ENCODE results near the gene NAA60.

The NAA60 gene

GRCh38 chr16:3400779-3401688 lies 42.4 kb upstream of the NAA60 start, which contains the start of the genes ZNF174 and ZSCAN32 (continued):
- 0 out of 2 replicates have a peak, but pooled peaks have one; percentile 28 for TF ChIP-seq REST (tag by site-specific recombination; IDR thresholded peaks at IDR 0.05)
- TF ChIP-seq, protein P1, sequence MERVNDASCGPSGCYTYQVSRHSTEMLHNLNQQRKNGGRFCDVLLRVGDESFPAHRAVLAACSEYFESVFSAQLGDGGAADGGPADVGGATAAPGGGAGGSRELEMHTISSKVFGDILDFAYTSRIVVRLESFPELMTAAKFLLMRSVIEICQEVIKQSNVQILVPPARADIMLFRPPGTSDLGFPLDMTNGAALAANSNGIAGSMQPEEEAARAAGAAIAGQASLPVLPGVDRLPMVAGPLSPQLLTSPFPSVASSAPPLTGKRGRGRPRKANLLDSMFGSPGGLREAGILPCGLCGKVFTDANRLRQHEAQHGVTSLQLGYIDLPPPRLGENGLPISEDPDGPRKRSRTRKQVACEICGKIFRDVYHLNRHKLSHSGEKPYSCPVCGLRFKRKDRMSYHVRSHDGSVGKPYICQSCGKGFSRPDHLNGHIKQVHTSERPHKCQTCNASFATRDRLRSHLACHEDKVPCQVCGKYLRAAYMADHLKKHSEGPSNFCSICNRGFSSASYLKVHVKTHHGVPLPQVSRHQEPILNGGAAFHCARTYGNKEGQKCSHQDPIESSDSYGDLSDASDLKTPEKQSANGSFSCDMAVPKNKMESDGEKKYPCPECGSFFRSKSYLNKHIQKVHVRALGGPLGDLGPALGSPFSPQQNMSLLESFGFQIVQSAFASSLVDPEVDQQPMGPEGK (tag by site-specific recombination; IDR thresholded peaks at IDR 0.05) = peak; percentile 72
- TF ChIP-seq, protein P2, sequence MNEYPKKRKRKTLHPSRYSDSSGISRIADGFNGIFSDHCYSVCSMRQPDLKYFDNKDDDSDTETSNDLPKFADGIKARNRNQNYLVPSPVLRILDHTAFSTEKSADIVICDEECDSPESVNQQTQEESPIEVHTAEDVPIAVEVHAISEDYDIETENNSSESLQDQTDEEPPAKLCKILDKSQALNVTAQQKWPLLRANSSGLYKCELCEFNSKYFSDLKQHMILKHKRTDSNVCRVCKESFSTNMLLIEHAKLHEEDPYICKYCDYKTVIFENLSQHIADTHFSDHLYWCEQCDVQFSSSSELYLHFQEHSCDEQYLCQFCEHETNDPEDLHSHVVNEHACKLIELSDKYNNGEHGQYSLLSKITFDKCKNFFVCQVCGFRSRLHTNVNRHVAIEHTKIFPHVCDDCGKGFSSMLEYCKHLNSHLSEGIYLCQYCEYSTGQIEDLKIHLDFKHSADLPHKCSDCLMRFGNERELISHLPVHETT (tag by site-specific recombination; IDR thresholded peaks at IDR 0.05) = no peak
- peak; percentile 64; the same call in 1 of the 2 replicates for TF ChIP-seq BCL11B (tag by site-specific recombination; IDR thresholded peaks at IDR 0.05; ENCODE audit: low read depth)
- 0 out of 2 replicates have a peak, but pooled peaks have one; percentile 30 for TF ChIP-seq GLIS2 (tag by site-specific recombination; IDR thresholded peaks at IDR 0.05)
- peak; percentile 65; the same call in 1 of the 2 replicates for TF ChIP-seq YY1 (tag by site-specific recombination; IDR thresholded peaks at IDR 0.05)
- peak; percentile 79 for TF ChIP-seq KLF8 (tag by site-specific recombination; IDR thresholded peaks at IDR 0.05)
- TF ChIP-seq ZNF223 (tag by site-specific recombination; IDR thresholded peaks at IDR 0.05) = no peak
- no peak for TF ChIP-seq ZNF23 (tag by site-specific recombination; IDR thresholded peaks at IDR 0.05; ENCODE audit: borderline replicate concordance)
- TF ChIP-seq ZSCAN5A (tag by site-specific recombination; IDR thresholded peaks at IDR 0.05) = peak; percentile 96
- TF ChIP-seq ZNF341 (tag by site-specific recombination; IDR thresholded peaks at IDR 0.05; ENCODE audit: low read depth) = peak; percentile 86
- peak; percentile 68; the same call in 1 of the 2 replicates for TF ChIP-seq REPIN1 (tag by site-specific recombination; IDR thresholded peaks at IDR 0.05; ENCODE audit: low read depth)
- TF ChIP-seq ZNF121 (tag by site-specific recombination; IDR thresholded peaks at IDR 0.05) = peak; percentile 73
- TF ChIP-seq, protein P3, sequence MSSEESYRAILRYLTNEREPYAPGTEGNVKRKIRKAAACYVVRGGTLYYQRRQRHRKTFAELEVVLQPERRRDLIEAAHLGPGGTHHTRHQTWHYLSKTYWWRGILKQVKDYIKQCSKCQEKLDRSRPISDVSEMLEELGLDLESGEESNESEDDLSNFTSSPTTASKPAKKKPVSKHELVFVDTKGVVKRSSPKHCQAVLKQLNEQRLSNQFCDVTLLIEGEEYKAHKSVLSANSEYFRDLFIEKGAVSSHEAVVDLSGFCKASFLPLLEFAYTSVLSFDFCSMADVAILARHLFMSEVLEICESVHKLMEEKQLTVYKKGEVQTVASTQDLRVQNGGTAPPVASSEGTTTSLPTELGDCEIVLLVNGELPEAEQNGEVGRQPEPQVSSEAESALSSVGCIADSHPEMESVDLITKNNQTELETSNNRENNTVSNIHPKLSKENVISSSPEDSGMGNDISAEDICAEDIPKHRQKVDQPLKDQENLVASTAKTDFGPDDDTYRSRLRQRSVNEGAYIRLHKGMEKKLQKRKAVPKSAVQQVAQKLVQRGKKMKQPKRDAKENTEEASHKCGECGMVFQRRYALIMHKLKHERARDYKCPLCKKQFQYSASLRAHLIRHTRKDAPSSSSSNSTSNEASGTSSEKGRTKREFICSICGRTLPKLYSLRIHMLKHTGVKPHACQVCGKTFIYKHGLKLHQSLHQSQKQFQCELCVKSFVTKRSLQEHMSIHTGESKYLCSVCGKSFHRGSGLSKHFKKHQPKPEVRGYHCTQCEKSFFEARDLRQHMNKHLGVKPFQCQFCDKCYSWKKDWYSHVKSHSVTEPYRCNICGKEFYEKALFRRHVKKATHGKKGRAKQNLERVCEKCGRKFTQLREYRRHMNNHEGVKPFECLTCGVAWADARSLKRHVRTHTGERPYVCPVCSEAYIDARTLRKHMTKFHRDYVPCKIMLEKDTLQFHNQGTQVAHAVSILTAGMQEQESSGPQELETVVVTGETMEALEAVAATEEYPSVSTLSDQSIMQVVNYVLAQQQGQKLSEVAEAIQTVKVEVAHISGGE (tag by site-specific recombination; conservative IDR thresholded peaks at IDR 0.05; ENCODE audit: low read depth) = peak; percentile 93
- TF ChIP-seq ZNF692 (tag by site-specific recombination; IDR thresholded peaks at IDR 0.05) = peak; percentile 78
- no peak for TF ChIP-seq ZNF37A (tag by site-specific recombination; IDR thresholded peaks at IDR 0.05)
- TF ChIP-seq KLF1 (tag by site-specific recombination; IDR thresholded peaks at IDR 0.05) = peak; percentile 78
- TF ChIP-seq ZNF560 (tag by site-specific recombination; IDR thresholded peaks at IDR 0.05; ENCODE audit: borderline replicate concordance) = peak; percentile 46; the same call in 1 of the 2 replicates
- 0 out of 2 replicates have a peak, but pooled peaks have one; percentile 32 for TF ChIP-seq ZNF677 (tag by site-specific recombination; IDR thresholded peaks at IDR 0.05)
- TF ChIP-seq EGR2 (tag by site-specific recombination; IDR thresholded peaks at IDR 0.05; ENCODE audit: low read depth) = peak; percentile 73
- TF ChIP-seq KLF9 (tag by site-specific recombination; IDR thresholded peaks at IDR 0.05; ENCODE audit: low read depth) = peak; percentile 98
- TF ChIP-seq ZNF660 (tag by site-specific recombination; IDR thresholded peaks at IDR 0.05) = peak; percentile 84
- no peak for TF ChIP-seq ZNF521 (tag by site-specific recombination; IDR thresholded peaks at IDR 0.05)
- TF ChIP-seq ZNF132 (tag by site-specific recombination; IDR thresholded peaks at IDR 0.05; ENCODE audit: borderline replicate concordance) = no peak
- no peak for TF ChIP-seq ZNF214 (tag by site-specific recombination; IDR thresholded peaks at IDR 0.05; ENCODE audit: borderline replicate concordance)

All from HEK293 (cell line).